Astrocyte of the cerebellum (primary cell): Measurements from ENCODE around the gene SLMAP.

Source experiments
- DNase-seq: peaks from one replicate; pipeline ENCODE4 v3.0.0-alpha.2; 2011; ENCODE audit warnings: low read depth
- H3K4me3 ChIP-seq: 2 replicates; pipeline ENCODE4 v1.5.1; 2011; ENCODE audit warnings: mild to moderate bottlenecking, low read depth, low read length, moderate library complexity
- CTCF ChIP-seq: IDR thresholded peaks from 2 replicates; pipeline ENCODE4 v1.5.1; 2012; ENCODE audit warnings: low read length, low read depth, moderate library complexity, mild to moderate bottlenecking; ENCODE audit errors: missing control alignments
- in situ Hi-C: cut with HindIII; loops from 2 replicates; pipeline ENCODE4 v1.10.0; 2017; ENCODE audit warnings: low sequenced_read_pairs

SLMAP gene

GRCh38 chr3:57826952-57827723 lies 71.0 kb downstream of the SLMAP start:
- TF ChIP-seq CTCF = no peak
- no peak overlapping the region for H3K4me3 ChIP-seq
- DNase-seq = no peak
- in situ Hi-C loops = loop anchor here (25.0 kb wide), 1 partner anchor 165 kb away; no protein-coding TSS in a partner anchor

GRCh38 chr3:57827757-57828156 lies 71.6 kb downstream of the SLMAP start:
- no peak overlapping the region for H3K4me3 ChIP-seq
- in situ Hi-C loops = loop anchor here (25.0 kb wide), 1 partner anchor 165 kb away; no protein-coding TSS in a partner anchor
- no peak for TF ChIP-seq CTCF
- no peak for DNase-seq

DNA sequence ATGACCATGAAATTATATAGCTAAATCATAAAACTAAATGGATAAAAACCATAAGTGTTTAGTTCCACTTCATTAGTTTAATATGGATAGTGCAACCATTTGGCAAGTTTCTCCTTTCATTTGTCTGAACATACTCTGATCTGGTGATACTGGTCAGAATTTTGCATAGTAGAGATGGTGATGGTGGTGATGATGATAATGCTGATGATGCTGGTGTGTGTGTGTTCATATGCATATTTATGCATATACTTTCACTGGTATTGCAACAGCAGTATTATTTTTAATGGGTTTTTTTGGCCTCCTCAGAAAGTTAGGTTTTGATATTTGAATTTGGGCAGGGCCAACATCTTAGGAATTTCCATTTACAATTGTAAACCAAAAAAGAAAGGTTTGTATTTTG lies 76.4 kb downstream of the SLMAP start:
- TF ChIP-seq CTCF = no peak
- H3K4me3 ChIP-seq = no peak overlapping the region
- no peak for DNase-seq
- in situ Hi-C loops = loop anchor here (25.0 kb wide), 1 partner anchor 170 kb away; no protein-coding TSS in a partner anchor

GRCh38 chr3:57832900-57833313 lies 76.8 kb downstream of the SLMAP start:
- in situ Hi-C loops = loop anchor here (25.0 kb wide), 1 partner anchor 171 kb away; no protein-coding TSS in a partner anchor
- no peak overlapping the region for H3K4me3 ChIP-seq
- TF ChIP-seq CTCF = no peak
- no peak for DNase-seq

DNA sequence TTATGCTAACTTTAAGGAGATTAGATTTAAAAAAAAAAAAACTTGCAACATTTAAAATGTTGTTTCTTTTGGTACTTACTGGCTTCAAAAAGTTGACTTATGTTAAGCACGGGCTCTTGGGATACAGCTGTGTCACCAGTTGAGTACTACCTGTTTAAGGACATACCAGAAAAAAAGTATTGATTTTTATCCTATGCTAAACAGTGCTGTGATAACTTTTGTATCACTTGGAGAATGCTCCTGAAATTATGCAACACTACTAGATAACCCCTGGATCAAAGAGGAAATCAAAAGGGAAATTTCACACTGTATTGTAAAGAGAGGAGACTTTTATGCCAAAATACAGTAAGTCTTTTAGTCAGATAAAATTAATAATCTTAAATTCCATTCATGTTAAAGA lies 77.7 kb downstream of the SLMAP start:
- no peak overlapping the region for H3K4me3 ChIP-seq
- DNase-seq = no peak
- no peak for TF ChIP-seq CTCF
- in situ Hi-C loops = loop anchor here (25.0 kb wide), 1 partner anchor 171 kb away; no protein-coding TSS in a partner anchor

DNA sequence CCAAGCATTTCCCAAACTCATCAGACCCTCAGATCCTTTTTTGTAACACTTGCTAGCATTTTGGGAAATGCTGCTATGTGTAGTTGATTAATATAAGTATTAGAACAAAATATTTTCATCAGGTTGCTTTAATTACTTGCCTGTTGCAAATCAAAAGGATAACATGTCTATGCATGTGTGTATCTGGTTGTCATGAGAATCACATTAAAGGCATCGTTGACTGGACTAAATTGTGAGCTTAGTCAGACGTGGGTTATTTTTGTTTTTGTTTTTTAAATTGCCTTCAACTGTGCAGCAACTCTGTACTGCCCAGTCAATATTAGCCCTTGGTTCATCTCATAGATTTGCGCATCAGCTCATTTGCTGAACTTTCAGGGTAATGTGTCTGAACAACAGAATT lies 81.6 kb downstream of the SLMAP start:
- no peak for DNase-seq
- TF ChIP-seq CTCF = no peak
- H3K4me3 ChIP-seq = no peak overlapping the region
- in situ Hi-C loops = loop anchor here (25.0 kb wide), 1 partner anchor 175 kb away; no protein-coding TSS in a partner anchor
